A549 treated with DMSO at 1 μM for 4 hours (cell line): Measurements from ENCODE around the gene ZNF385D. TPM values are rescaled to one million over a fixed set of nuclear protein-coding genes. Genes with fewer than 3 reads are reported as not detected.

ENCODE experiments used
- total RNA-seq: library from RNA; stranded (reverse); fragments of 200-300 nt; extraction: Qiagen RNA extraction; gene quantifications from 5 replicates; pipeline ENCODE4 v1.2.3, GENCODE V29; 2022; ENCODE audit warnings: low read depth

The ZNF385D gene, protein sequence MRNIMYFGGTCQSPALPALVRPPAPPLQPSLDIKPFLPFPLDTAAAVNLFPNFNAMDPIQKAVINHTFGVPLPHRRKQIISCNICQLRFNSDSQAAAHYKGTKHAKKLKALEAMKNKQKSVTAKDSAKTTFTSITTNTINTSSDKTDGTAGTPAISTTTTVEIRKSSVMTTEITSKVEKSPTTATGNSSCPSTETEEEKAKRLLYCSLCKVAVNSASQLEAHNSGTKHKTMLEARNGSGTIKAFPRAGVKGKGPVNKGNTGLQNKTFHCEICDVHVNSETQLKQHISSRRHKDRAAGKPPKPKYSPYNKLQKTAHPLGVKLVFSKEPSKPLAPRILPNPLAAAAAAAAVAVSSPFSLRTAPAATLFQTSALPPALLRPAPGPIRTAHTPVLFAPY
- total RNA-seq, result not detected in 5 replicates

DNA sequence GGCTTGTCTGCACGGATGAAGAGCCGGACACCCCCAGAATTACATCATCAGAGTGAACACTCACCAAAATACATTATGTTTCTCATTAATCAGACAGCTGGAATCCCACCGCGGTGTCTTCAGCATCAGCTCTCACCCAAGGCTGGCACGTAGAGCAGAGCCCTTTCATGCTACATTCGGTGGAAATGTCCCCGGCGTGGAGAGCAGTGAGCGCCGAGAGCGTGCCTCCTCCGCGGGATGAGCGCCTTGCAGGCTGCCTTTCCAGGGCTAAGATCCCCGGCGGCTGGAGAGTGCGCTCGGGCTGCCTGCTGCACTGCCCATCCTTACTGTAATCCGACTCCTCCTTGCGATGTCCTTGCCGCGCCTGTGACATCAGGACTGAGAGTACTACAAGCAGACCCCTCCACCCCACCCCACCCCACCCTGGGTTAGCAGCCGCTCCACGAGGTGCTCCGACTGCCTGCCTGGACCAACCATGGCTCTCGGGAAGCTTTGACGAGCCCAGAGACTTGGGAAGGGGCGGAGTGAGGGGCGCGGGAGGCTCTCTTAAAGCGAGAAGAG is at the start of gene ZNF385D:
ZNF385D (minus strand) TSS at position 380 of the 561 bp plus-strand sequence; CDS start at position 86, 294 bp downstream.

